K562 (cell line): Measurements from ENCODE around the gene UQCRH. TPM values are rescaled to one million over a fixed set of nuclear protein-coding genes. Genes with fewer than 3 reads are reported as not detected.
A peak's percentile ranks its signal among the peaks of the same experiment; 100 is the strongest.
"Not testable (repeated sequence)": the region's sequence is repeated elsewhere in the genome, so short reads cannot be mapped to it uniquely, and the experiment has no call there.

Experiments
- ATAC-seq: fragments of 200-7000 bp; cut with Tn5 transposase; 3 replicates; pipeline ENCODE4 v1.9.1; 2020; ENCODE audit warnings: moderate library complexity
- BruUV-seq: library from RNA; stranded (reverse); fragments of 400-500 nt; replicated peaks from 2 replicates; lab custom pipeline; 2021; lab: Mats Ljungman, UMichigan
- CTCF ChIA-PET: fragments of 300-600 bp; formaldehyde crosslinking; extraction: SDS; loops from one replicate; lab custom pipeline; 2021; ENCODE audit warnings: low intra/inter-chr PET ratio; lab: Yijun Ruan, JAX
- POLR2A ChIA-PET: fragments of 300-600, 350-650 bp; sonication (Branson Sonifier 250); formaldehyde crosslinking; extraction: SDS; loops from one replicate; lab custom pipeline; 2021; ENCODE audit warnings: antibody characterized with exemption, inconsistent platforms; lab: Yijun Ruan, JAX
- DNase-seq, 4 experiments: peaks; one replicate each; pipeline versions ENCODE4 v3.0.0 to v3.0.0-alpha.2; 2011 to 2018; ENCODE audit warnings: low spot score in 3 of 4, mixed read lengths in 3 of 4; ENCODE audit errors: extremely low read depth in 1 of 4
- FAIRE-seq: peaks from 2 replicates; lab custom pipeline; 2011; peaks lifted over from hg19 to GRCh38; lab: Jason Lieb, UNC
- H2AFZ ChIP-seq: 2 replicates; pipeline ENCODE4 v1.6.0; 2011; ENCODE audit warnings: low read depth, low read length, control low read depth, inconsistent platforms
- H3K27ac ChIP-seq: fragments of 200-600 bp; 3 replicates; pipeline ENCODE4 v1.8.0; 2011; ENCODE audit warnings: low read depth, mild to moderate bottlenecking, control low read depth, inconsistent platforms, low read length, moderate library complexity, mixed read lengths; ENCODE audit errors: extremely low read depth
- H3K27me3 ChIP-seq, 2 experiments: fragments of 300-600 bp in 1 of 2; 2 replicates in 1 of 2; 3 replicates in 1 of 2; pipeline versions ENCODE4 v1.6.0 to v1.8.0; 2011; ENCODE audit warnings: inconsistent platforms in 2 of 2, low read length in 2 of 2, mild to moderate bottlenecking in 1 of 2, mixed read lengths in 1 of 2, moderate library complexity in 1 of 2; ENCODE audit not compliant: control insufficient read depth in 2 of 2, insufficient read depth in 2 of 2
- H3K36me3 ChIP-seq: fragments of 300-600 bp; 3 replicates; pipeline ENCODE4 v1.8.0; 2011; ENCODE audit warnings: mild to moderate bottlenecking, low read length, inconsistent platforms; ENCODE audit not compliant: control insufficient read depth, insufficient read depth
- H3K4me1 ChIP-seq, 2 experiments: fragments of 200-600 bp in 1 of 2; replicated peaks in 1 of 2; 2 replicates in 1 of 2; 3 replicates in 1 of 2; pipeline versions ENCODE4 v1.5.1 to v1.8.0; 2011; ENCODE audit warnings: inconsistent platforms in 2 of 2, low read length in 2 of 2, mild to moderate bottlenecking in 1 of 2, mixed read lengths in 1 of 2, moderate library complexity in 1 of 2; ENCODE audit not compliant: control insufficient read depth in 2 of 2, insufficient read depth in 2 of 2
- H3K4me2 ChIP-seq: 2 replicates; pipeline ENCODE4 v1.6.1; 2011; ENCODE audit warnings: low read length, control low read depth, inconsistent platforms, mixed read lengths; ENCODE audit not compliant: insufficient read depth
- H3K4me3 ChIP-seq: fragments of 200-600 bp; sonication (generic), shearing (Covaris generic); 2 replicates; pipeline ENCODE4 v1.5.1; 2016; ENCODE audit warnings: control low read depth, inconsistent platforms
- H3K79me2 ChIP-seq: fragments of 200-600 bp; 3 replicates; pipeline ENCODE4 v1.8.0; 2011; ENCODE audit warnings: low read length, inconsistent platforms; ENCODE audit not compliant: control insufficient read depth, insufficient read depth
- H3K9ac ChIP-seq, 2 experiments: 2 replicates each; pipeline versions ENCODE4 v1.6.0 to v1.6.1; 2011; ENCODE audit warnings: low read depth in 2 of 2, low read length in 2 of 2, control low read depth in 1 of 2, inconsistent platforms in 1 of 2, mild to moderate bottlenecking in 1 of 2, mixed read lengths in 1 of 2; ENCODE audit not compliant: insufficient read depth in 1 of 2
- H3K9me1 ChIP-seq: one replicate; pipeline ENCODE4 v1.6.0; 2011; ENCODE audit warnings: inconsistent platforms, mild to moderate bottlenecking, low read length, moderate library complexity; ENCODE audit not compliant: control insufficient read depth, insufficient read depth
- H3K9me3 ChIP-seq: replicated peaks from 2 replicates; pipeline ENCODE4 v1.5.1; 2011; ENCODE audit warnings: low read depth, low read length, inconsistent platforms; ENCODE audit not compliant: control insufficient read depth, insufficient read depth
- H4K20me1 ChIP-seq: replicated peaks from 2 replicates; pipeline ENCODE4 v1.6.1; 2011; ENCODE audit warnings: low read length, inconsistent platforms, mixed read lengths; ENCODE audit not compliant: control insufficient read depth, insufficient read depth
- DEAF1 ChIP-seq: fragments of 450-650 bp; formaldehyde crosslinking; IDR thresholded peaks from 2 replicates; pipeline ENCODE4 v1.4.0; 2020; ENCODE audit warnings: mild to moderate bottlenecking, moderate library complexity
- EHMT2 ChIP-seq: fragments of 450-650 bp; IDR thresholded peaks from 2 replicates; pipeline ENCODE4 v1.6.1; 2018; ENCODE audit warnings: antibody characterized with exemption
- GABPB2 ChIP-seq: fragments of 250-450 bp; sonication (Bioruptor Pico); conservative IDR thresholded peaks from 2 replicates; pipeline ENCODE4 v1.5.1; 2021; ENCODE audit warnings: mild to moderate bottlenecking
- HDAC3 ChIP-seq: fragments of 450-650 bp; IDR thresholded peaks from 2 replicates; pipeline ENCODE4 v1.6.1; 2018; ENCODE audit warnings: borderline replicate concordance, mild to moderate bottlenecking, moderate library complexity; ENCODE audit not compliant: partially characterized antibody
- POLR2AphosphoS5 ChIP-seq: IDR thresholded peaks from 2 replicates; pipeline ENCODE4 v1.6.1; 2011; ENCODE audit warnings: mild to moderate bottlenecking, low read depth, low read length, moderate library complexity; ENCODE audit not compliant: control insufficient read depth, insufficient read depth
- RBBP5 ChIP-seq: fragments of 200-600 bp; sonication (generic); IDR thresholded peaks from 2 replicates; pipeline ENCODE4 v1.6.1; 2012; ENCODE audit warnings: borderline replicate concordance, mild to moderate bottlenecking, low read length, control low read depth, inconsistent platforms; ENCODE audit not compliant: insufficient read depth, poor library complexity, severe bottlenecking
- SLC30A9 ChIP-seq: fragments of 250-450 bp; sonication (Bioruptor Pico); IDR thresholded peaks from 2 replicates; pipeline ENCODE4 v1.8.0; 2022; ENCODE audit warnings: mild to moderate bottlenecking, moderate library complexity
- ZFPM2 ChIP-seq: fragments of 250-450 bp; sonication (Bioruptor Pico); IDR thresholded peaks from 2 replicates; pipeline ENCODE4 v1.5.1; 2022; ENCODE audit warnings: mild to moderate bottlenecking
- ZNF449 ChIP-seq: fragments of 250-450 bp; sonication (Bioruptor Pico); IDR thresholded peaks from 2 replicates; pipeline ENCODE4 v1.8.0; 2022; ENCODE audit warnings: moderate library complexity, mild to moderate bottlenecking, inconsistent platforms
- ZZZ3 ChIP-seq: fragments of 450-650 bp; IDR thresholded peaks from 2 replicates; pipeline ENCODE4 v1.6.1; 2016; ENCODE audit warnings: antibody characterized with exemption, mild to moderate bottlenecking, moderate library complexity
- WGBS: fragments of 100-300 bp; shearing (Covaris generic); methylation state at CpG from one replicate; pipeline ENCODE4 v1.1.6; 2016; ENCODE audit warnings: low coverage, mixed read lengths; ENCODE audit not compliant: insufficient coverage; ENCODE audit errors: missing lambda C conversion rate; 5-methylcytosine and 5-hydroxymethylcytosine counted together
- in situ Hi-C: fragments of 300-500 bp; cut with MboI; formaldehyde crosslinking; loops from 4 replicates; pipeline ENCODE4 v1.15.0; 2018; ENCODE audit warnings: inconsistent platforms, mixed read lengths
- intact Hi-C: fragments of 100-400 bp; cut with micrococcal nuclease; formaldehyde crosslinking; loops from 2 replicates; pipeline ENCODE4 v1.14.2; 2022
- polyA plus RNA-seq, 8 experiments: library from polyadenylated mRNA; depleted of rRNA in 4 of 8; stranded (reverse) in 5 of 8; unstranded in 3 of 8; fragments of >200 nt; fragmentation: Nextera tagmentation in 2 of 8; fragmentation: Illumina TruSeq in 1 of 8; extraction: Ambion mirVana in 2 of 8; extraction: Trizol in 1 of 8; gene quantifications; 2 replicates each; pipeline versions ENCODE4 v1.2.1 to v1.2.3, GENCODE V29; 2011 to 2014; ENCODE audit warnings: inconsistent platforms in 1 of 8, missing spikeins in 1 of 8
- total RNA-seq, 7 experiments: library from RNA; depleted of rRNA in 6 of 7; stranded (reverse); fragments of >200 nt in 6 of 7; fragmentation: Illumina TruSeq in 2 of 7; extraction: Trizol in 2 of 7; gene quantifications; 2 replicates each; pipeline versions ENCODE4 v1.2.1 to v1.2.3, GENCODE V29; 2011 to 2021; ENCODE audit warnings: low replicate concordance in 1 of 7

The UQCRH gene
- total and polyA plus RNA-seq, 9 of the 15 experiments (the other 6 are each of a cell fraction or from before 2014, with no cell fraction given), result 1,267 to 5,184 (median 2,410) TPM

- TF ChIP-seq RBBP5, result no peak
- TF ChIP-seq ZZZ3, result no peak
- TF ChIP-seq ZFPM2 (CRISPR knock-in tag), result no peak
- no peak for TF ChIP-seq HDAC3
- TF ChIP-seq EHMT2, result no peak
- no peak for TF ChIP-seq ZNF449 (CRISPR knock-in tag)
These were observed 59.6 kb downstream of the UQCRH start (continued) for GRCh38 chr1:46363121-46363520.

- intact Hi-C loops (no loop called here), in situ Hi-C loops (no loop called here)
- TF ChIP-seq SLC30A9 (CRISPR knock-in tag), result no peak
- no peak for TF ChIP-seq DEAF1 (CRISPR knock-in tag)
- TF ChIP-seq POLR2AphosphoS5, result 0 out of 2 replicates have a peak, but pooled peaks have one; percentile 27
- no peak for TF ChIP-seq GABPB2 (CRISPR knock-in tag)
- Histone ChIP-seq H3K4me2 (no peak overlapping the region), H3K79me2 (no peaks in the 10 kb centered on the region), H2AFZ (no peak overlapping the region), H3K27me3 (no peaks in the 10 kb centered on the region), H4K20me1 (no peaks in the 10 kb centered on the region), H3K9ac (no peak overlapping the region), H3K27ac (no peak overlapping the region), H3K9me3 (no peaks in the 10 kb centered on the region), H3K9me1 (no peaks in the 10 kb centered on the region), H3K36me3 (peaks cover 76% of the 10 kb centered on the region), H3K4me1 (peaks cover 0 to 8% of the 10 kb centered on the region in 2 experiments; a peak in 3 of 5 replicates), H3K4me3 (no peak overlapping the region)
- no peak for ATAC-seq
- ChIA-PET POLR2A (interaction anchor here (0.9 to 2.6 kb wide), 5 partner anchors 9 to 21 kb away, joined by 3 to 8 read pairs (median 4); no protein-coding TSS in a partner anchor), CTCF (no interaction called here)
- 83% methylated on average over 5 of the region's 5 CpGs for WGBS
- BruUV-seq, result no TSS peak
- FAIRE-seq, result no peak
- DNase-seq, result no peak
These were observed 61.1 kb downstream of the UQCRH start for GRCh38 chr1:46364612-46365011.

GRCh38 chr1:46365796-46366195, 62.3 kb downstream of the UQCRH start:
- H3K79me2 ChIP-seq, BruUV-seq, H3K4me2 ChIP-seq, FAIRE-seq, H3K27me3 ChIP-seq, H3K9me3 ChIP-seq, intact Hi-C loops, H3K27ac ChIP-seq, in situ Hi-C loops, DNase-seq, H3K9me1 ChIP-seq, ATAC-seq, CTCF ChIA-PET, H3K4me3 ChIP-seq, H3K9ac ChIP-seq, H4K20me1 ChIP-seq, H2AFZ ChIP-seq: not testable (repeated sequence)
- 90% methylated on average over 8 of the region's 8 CpGs for whole genome bisulfite sequencing
- Histone ChIP-seq H3K36me3 (peaks cover 69% of the 10 kb centered on the region), H3K4me1 (peaks cover 0 to 19% of the 10 kb centered on the region in 2 experiments; a peak in 3 of 5 replicates)
- POLR2A ChIA-PET, result interaction anchor here (1.7 kb wide), 1 partner anchor 18 kb away, joined by 6 read pairs; no protein-coding TSS in a partner anchor
